HepG2 (cell line): ENCODE results near the gene S100A5. TPM values are rescaled to one million over a fixed set of nuclear protein-coding genes. Genes with fewer than 3 reads are reported as not detected.

ENCODE experiments used
- ATF6 ChIP-seq: sonication (generic); formaldehyde crosslinking; conservative IDR thresholded peaks from 2 replicates; pipeline ENCODE4 v1.4.0; 2020; ENCODE audit warnings: missing genetic modification reagents
- FOXP4 ChIP-seq: sonication (generic); formaldehyde crosslinking; IDR thresholded peaks from 2 replicates; pipeline ENCODE4 v1.4.0; 2020; ENCODE audit warnings: missing genetic modification reagents
- GABPA ChIP-seq, 2 experiments: IDR thresholded peaks; 2 replicates each; pipeline ENCODE4 v1.6.1; 2011 to 2016; ENCODE audit warnings: low read depth in 2 of 2, low read length in 1 of 2, missing biosample characterization in 1 of 2, missing genetic modification characterization in 1 of 2
- JDP2 ChIP-seq: sonication (generic); formaldehyde crosslinking; IDR thresholded peaks from 2 replicates; pipeline ENCODE4 v1.8.1; 2022; ENCODE audit warnings: missing genetic modification reagents, borderline replicate concordance
- KAT7 ChIP-seq: IDR thresholded peaks from 2 replicates; pipeline ENCODE4 v1.6.1; 2018; ENCODE audit warnings: borderline replicate concordance, missing compliant biosample characterization
- KDM1A ChIP-seq: IDR thresholded peaks from 2 replicates; pipeline ENCODE4 v1.6.1; 2016; ENCODE audit warnings: missing compliant biosample characterization
- KDM5A ChIP-seq: fragments of 200-600 bp; sonication (generic); IDR thresholded peaks from 2 replicates; pipeline ENCODE4 v1.7.0; 2018; ENCODE audit warnings: antibody characterized with exemption, mild to moderate bottlenecking, low read length, borderline replicate concordance
- NCOA5 ChIP-seq: sonication (generic); formaldehyde crosslinking; IDR thresholded peaks from 2 replicates; pipeline ENCODE4 v1.4.0; 2020; ENCODE audit warnings: missing genetic modification reagents
- SMAD3 ChIP-seq: sonication (generic); formaldehyde crosslinking; IDR thresholded peaks from 2 replicates; pipeline ENCODE4 v1.4.0; 2020; ENCODE audit warnings: missing genetic modification reagents
- SOX5 ChIP-seq: IDR thresholded peaks from 2 replicates; pipeline ENCODE4 v1.6.1; 2016; ENCODE audit warnings: borderline replicate concordance
- SSRP1 ChIP-seq: IDR thresholded peaks from 2 replicates; pipeline ENCODE4 v1.6.1; 2016; ENCODE audit warnings: control low read depth
- STAG1 ChIP-seq: sonication (generic); formaldehyde crosslinking; IDR thresholded peaks from 2 replicates; pipeline ENCODE4 v1.4.0; 2020; ENCODE audit warnings: missing genetic modification reagents
- TBX2 ChIP-seq: sonication (generic); formaldehyde crosslinking; IDR thresholded peaks from 2 replicates; pipeline ENCODE4 v1.5.0; 2020; ENCODE audit warnings: missing genetic modification reagents, mild to moderate bottlenecking, borderline replicate concordance
- TERF1 ChIP-seq: sonication (generic); formaldehyde crosslinking; IDR thresholded peaks from 2 replicates; pipeline ENCODE4 v1.8.0; 2022; ENCODE audit warnings: mild to moderate bottlenecking, missing genetic modification reagents, moderate library complexity
- TFE3 ChIP-seq: IDR thresholded peaks from 2 replicates; pipeline ENCODE4 v1.6.1; 2016
- USF2 ChIP-seq, 2 experiments: sonication (generic) in 1 of 2; formaldehyde crosslinking in 1 of 2; IDR thresholded peaks; 2 replicates each; pipeline versions ENCODE4 v1.5.1 to v1.6.1; 2011 to 2020; ENCODE audit warnings: borderline replicate concordance in 1 of 2, low read depth in 1 of 2, low read length in 1 of 2, mild to moderate bottlenecking in 1 of 2, missing genetic modification reagents in 1 of 2, moderate library complexity in 1 of 2
- ZKSCAN5 ChIP-seq: sonication (generic); formaldehyde crosslinking; IDR thresholded peaks from 2 replicates; pipeline ENCODE4 v1.5.1; 2020; ENCODE audit warnings: mild to moderate bottlenecking, missing genetic modification reagents
- ZNF34 ChIP-seq: sonication (generic); formaldehyde crosslinking; IDR thresholded peaks from 2 replicates; pipeline ENCODE4 v1.4.0; 2020; ENCODE audit warnings: mild to moderate bottlenecking, missing genetic modification reagents, borderline replicate concordance
- ZNF446 ChIP-seq: sonication (generic); formaldehyde crosslinking; IDR thresholded peaks from 2 replicates; pipeline ENCODE4 v1.5.0; 2020; ENCODE audit warnings: mild to moderate bottlenecking, missing genetic modification reagents
- ZNF776 ChIP-seq: sonication (generic); formaldehyde crosslinking; IDR thresholded peaks from 2 replicates; pipeline ENCODE4 v1.4.0; 2020; ENCODE audit warnings: mild to moderate bottlenecking, missing genetic modification reagents
- polyA plus RNA-seq, 8 experiments: library from polyadenylated mRNA; depleted of rRNA in 3 of 8; stranded (reverse) in 7 of 8; unstranded in 1 of 8; fragments of >200 nt; fragmentation: Illumina TruSeq in 4 of 8; extraction: Trizol in 4 of 8; gene quantifications; 2 replicates each; pipeline versions ENCODE4 v1.2.1 to v1.2.3, GENCODE V29; 2011 to 2016; ENCODE audit warnings: low read depth in 4 of 8, missing spikeins in 1 of 8, mixed read lengths in 1 of 8; ENCODE audit not compliant: insufficient read depth in 1 of 8
- total RNA-seq, 5 experiments: library from RNA; depleted of rRNA; stranded (reverse); fragments of >200 nt; fragmentation: Illumina TruSeq; extraction: Trizol; gene quantifications; 2 replicates each; pipeline ENCODE4 v1.2.3, GENCODE V29; 2016; ENCODE audit warnings: low read depth in 1 of 5

The S100A5 gene
- total and polyA plus RNA-seq, 2 of the 13 experiments (the other 11 are each of a cell fraction or from before 2014, with no cell fraction given) = not detected

GRCh38 chr1:153532769-153533599 is 7.8 kb downstream of the S100A5 start (continued):
- no peak for TF ChIP-seq USF2 (IDR thresholded peaks at IDR 0.05; ENCODE audit: low read depth, low read length)
- TF ChIP-seq USF2 (CRISPR knock-in tag; IDR thresholded peaks at IDR 0.05; ENCODE audit: borderline replicate concordance) = no peak
- TF ChIP-seq STAG1 (CRISPR knock-in tag) = peak; percentile 64
- peak; percentile 47; the same call in 1 of the 2 replicates for TF ChIP-seq KAT7 (CRISPR knock-in tag)
- TF ChIP-seq TFE3 (CRISPR knock-in tag) = peak; percentile 7; the same call in 1 of the 2 replicates
- no peak for TF ChIP-seq ZNF34 (CRISPR knock-in tag)
- no peak; the same call in 1 of the 2 replicates for TF ChIP-seq KDM5A
- peak; percentile 41; the same call in 1 of the 2 replicates for TF ChIP-seq KDM1A
- no peak for TF ChIP-seq SSRP1 (CRISPR knock-in tag)
- TF ChIP-seq SMAD3 = no peak
- TF ChIP-seq ZNF446 (CRISPR knock-in tag) = no peak
- TF ChIP-seq JDP2 = no peak
- TF ChIP-seq NCOA5 = no peak
- peak; percentile 72 for TF ChIP-seq FOXP4
- no peak for TF ChIP-seq ZNF776
- TF ChIP-seq SOX5 (CRISPR knock-in tag) = no peak; the same call in 1 of the 2 replicates
- peak; percentile 29; the same call in 1 of the 2 replicates for TF ChIP-seq TBX2 (CRISPR knock-in tag)
- TF ChIP-seq GABPA (IDR thresholded peaks at IDR 0.05; ENCODE audit: low read depth, low read length) = no peak
- TF ChIP-seq GABPA (CRISPR knock-in tag; IDR thresholded peaks at IDR 0.05; ENCODE audit: low read depth) = no peak
- no peak for TF ChIP-seq TERF1 (CRISPR knock-in tag)
- TF ChIP-seq ZKSCAN5 (CRISPR knock-in tag) = no peak
- no peak for TF ChIP-seq ATF6 (CRISPR knock-in tag)
